Measurements from ENCODE around the gene ZNF598. TPM values are rescaled to one million over a fixed set of nuclear protein-coding genes. Genes with fewer than 3 reads are reported as not detected.
A peak's percentile ranks its signal among the peaks of the same experiment; 100 is the strongest.

The ZNF598 gene
- total RNA-seq, 1 experiment from 2014 or later, result 44.4 TPM

GRCh38 chr16:2027024-2028010, 17.7 kb upstream of the ZNF598 start:
- ChIA-PET POLR2A (ENCODE audit: unreplicated experiment) (no interaction called here), CTCF (interaction anchor here (0.7 to 1.5 kb wide), 2 partner anchors 23 to 29 kb away, joined by 3 to 4 read pairs; no protein-coding TSS in a partner anchor)
- H2AFZ ChIP-seq (ENCODE audit: low read length), result 0 out of 2 replicates have a peak overlapping the region, but pooled peaks have one; percentile 48
- intact Hi-C loops (cut with micrococcal nuclease), result no loop called here
- DNase-seq (peak; percentile 43), ATAC-seq (peak; percentile 12)
- H3F3A ChIP-seq (ENCODE audit: low read length, unreplicated experiment), result no peaks in the 10 kb centered on the region
- TF ChIP-seq EZH2 (IDR thresholded peaks at IDR 0.05; ENCODE audit: low read length, unreplicated experiment) (no peak), CTCF (conservative IDR thresholded peaks at IDR 0.05; ENCODE audit: low read depth, low read length) (0 out of 2 replicates have a peak, but pooled peaks have one; percentile 17)
- no peaks in the 10 kb centered on the region for H3K27me3 ChIP-seq (ENCODE audit: low read length)
- H3K4me3 ChIP-seq (ENCODE audit: low read length), result peak overlapping the region; percentile 87
- peak overlapping the region; percentile 77 for H3K9ac ChIP-seq (ENCODE audit: low read length)
- no peaks in the 10 kb centered on the region for H3K9me3 ChIP-seq (ENCODE audit: low read length)
- no peaks in the 10 kb centered on the region for H4K20me1 ChIP-seq (ENCODE audit: low read length)
- H3K36me3 ChIP-seq (ENCODE audit: low read depth, low read length), result no peaks in the 10 kb centered on the region
- H3K9me2 ChIP-seq (replicated peaks; ENCODE audit: low read length), result no peaks in the 10 kb centered on the region
- H3K4me2 ChIP-seq (ENCODE audit: low read length), result peak overlapping the region; percentile 99
- peaks cover 24% of the 10 kb centered on the region for H3K4me1 ChIP-seq (ENCODE audit: insufficient read depth, low read length)
- peak overlapping the region; percentile 56 for H3K27ac ChIP-seq (ENCODE audit: low read length)
- peaks cover 29% of the 10 kb centered on the region for H3K79me2 ChIP-seq (ENCODE audit: low read length)
- TSS peak; percentile 61 for BruUV-seq (replicated peaks)

DNA sequence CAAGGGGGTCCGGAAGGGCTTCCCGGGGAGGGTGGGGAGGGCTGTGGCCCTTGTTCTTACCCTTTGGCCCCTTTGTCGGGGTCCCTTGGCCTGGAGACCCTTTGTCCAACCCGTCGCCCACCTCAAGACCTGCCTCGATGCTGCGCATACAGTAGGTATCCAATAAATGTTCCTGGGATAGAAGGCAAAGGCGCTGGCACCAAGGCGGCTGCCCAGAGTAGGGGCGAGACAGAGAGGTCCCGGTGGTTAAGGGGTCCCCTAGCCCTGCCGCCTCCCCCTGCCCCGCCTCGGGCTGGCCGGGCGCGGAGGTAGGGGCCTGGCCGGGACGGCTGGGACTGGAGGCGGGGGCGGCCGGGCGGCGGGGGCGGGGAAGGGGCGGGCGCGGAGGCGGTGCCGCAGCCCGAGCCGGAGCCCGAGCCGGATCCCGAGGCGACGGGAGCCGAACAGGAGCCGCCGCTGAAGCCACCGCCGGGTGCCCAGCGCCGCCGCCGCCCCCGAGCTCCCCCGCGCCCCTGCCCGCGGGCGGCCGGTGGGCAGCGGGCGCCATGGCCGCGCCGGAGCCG, 16.9 kb upstream of the ZNF598 start, which contains the start of gene NHERF2:
NHERF2 (plus strand) TSS at position 442 of the 563 bp plus-strand sequence; CDS start at position 546, 104 bp downstream.
- Histone ChIP-seq H3K36me3 (ENCODE audit: low read depth, low read length) (no peaks in the 10 kb centered on the region), H3K4me2 (ENCODE audit: low read length) (peak within 1 kb of the TSS; percentile 99), H3F3A (ENCODE audit: low read length, unreplicated experiment) (no peaks in the 10 kb centered on the region), H3K4me3 (ENCODE audit: low read length) (peak within 1 kb of the TSS; percentile 87), H3K79me2 (ENCODE audit: low read length) (peaks cover 29% of the 10 kb centered on the region), H3K27ac (ENCODE audit: low read length) (peak within 1 kb of the TSS; percentile 56), H3K9me3 (ENCODE audit: low read length) (no peaks in the 10 kb centered on the region), H3K27me3 (ENCODE audit: low read length) (no peaks in the 10 kb centered on the region), H3K9me2 (replicated peaks; ENCODE audit: low read length) (no peaks in the 10 kb centered on the region), H2AFZ (ENCODE audit: low read length) (0 out of 2 replicates have a peak within 1 kb of the TSS, but pooled peaks have one; percentile 48), H4K20me1 (ENCODE audit: low read length) (no peaks in the 10 kb centered on the region), H3K9ac (ENCODE audit: low read length) (peak within 1 kb of the TSS; percentile 77), H3K4me1 (ENCODE audit: insufficient read depth, low read length) (peaks cover 21% of the 10 kb centered on the region)
- ChIA-PET CTCF (interaction anchor here (1.5 kb wide), 1 partner anchor 23 kb away, joined by 4 read pairs; no protein-coding TSS in a partner anchor), POLR2A (ENCODE audit: unreplicated experiment) (no interaction called here)
- ATAC-seq (peak; percentile 31), DNase-seq (peak; percentile 37)
- intact Hi-C loops (cut with micrococcal nuclease), result no loop called here
- TF ChIP-seq EZH2phosphoT487 (IDR thresholded peaks at IDR 0.05; ENCODE audit: borderline replicate concordance, low read length) (no peak), CTCF (conservative IDR thresholded peaks at IDR 0.05; ENCODE audit: low read depth, low read length) (no peak), EZH2 (IDR thresholded peaks at IDR 0.05; ENCODE audit: low read length, unreplicated experiment) (no peak)
- BruUV-seq (replicated peaks), result no TSS peak

All from PC-3 (cell line).